ENCODE results near the gene MAGI2. TPM values are rescaled to one million over a fixed set of nuclear protein-coding genes. Genes with fewer than 3 reads are reported as not detected.

The MAGI2 gene
- total and polyA plus RNA-seq, 8 donors: 1.3 to 4.0 (median 2.0) TPM

GRCh38 chr7:79381921-79382320 lies 71.5 kb downstream of the MAGI2 start:
- Histone ChIP-seq H3K9me3 (no peaks in the 10 kb centered on the region), H3K4me3 (no peak overlapping the region), H3K36me3 (no peaks in the 10 kb centered on the region), H3K4me1 (no peaks in the 10 kb centered on the region), H3K27ac (no peak overlapping the region), H3K27me3 (no peaks in the 10 kb centered on the region)
- no peak for DNase-seq
- no peak for TF ChIP-seq CTCF (IDR thresholded peaks at IDR 0.05)
- intact Hi-C loops (cut with DNase I): no loop called here
- no peak for ATAC-seq
- no peak for FAIRE-seq

DNA sequence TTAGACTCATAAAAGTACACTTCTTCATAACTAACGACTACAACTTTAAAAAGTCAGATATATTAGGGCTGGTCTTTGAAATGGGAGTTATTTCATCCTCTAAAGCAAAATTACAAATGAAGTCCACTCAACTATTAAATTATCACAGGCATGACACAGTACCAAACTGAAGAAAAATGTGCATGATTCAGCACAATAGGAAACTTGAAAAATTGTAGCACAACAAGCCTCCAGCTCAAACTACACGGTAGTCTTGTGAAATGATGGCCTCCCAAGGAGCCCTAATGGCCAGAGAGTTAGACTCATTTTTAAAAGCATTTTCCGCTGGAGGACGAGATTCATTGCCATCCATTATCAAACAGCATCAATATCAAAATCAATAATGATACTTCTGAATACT lies 76.4 kb downstream of the MAGI2 start:
- ATAC-seq: no peak
- Histone ChIP-seq H3K9me3 (no peaks in the 10 kb centered on the region), H3K36me3 (no peaks in the 10 kb centered on the region), H3K4me1 (no peaks in the 10 kb centered on the region), H3K27me3 (no peaks in the 10 kb centered on the region), H3K4me3 (no peak overlapping the region), H3K27ac (no peak overlapping the region)
- 40 to 47% methylated on average over 4 of the region's 4 CpGs for WGBS, 2 donors
- intact Hi-C loops (cut with DNase I): no loop called here
- no peak for DNase-seq
- TF ChIP-seq CTCF (IDR thresholded peaks at IDR 0.05): no peak
- no peak for FAIRE-seq

DNA sequence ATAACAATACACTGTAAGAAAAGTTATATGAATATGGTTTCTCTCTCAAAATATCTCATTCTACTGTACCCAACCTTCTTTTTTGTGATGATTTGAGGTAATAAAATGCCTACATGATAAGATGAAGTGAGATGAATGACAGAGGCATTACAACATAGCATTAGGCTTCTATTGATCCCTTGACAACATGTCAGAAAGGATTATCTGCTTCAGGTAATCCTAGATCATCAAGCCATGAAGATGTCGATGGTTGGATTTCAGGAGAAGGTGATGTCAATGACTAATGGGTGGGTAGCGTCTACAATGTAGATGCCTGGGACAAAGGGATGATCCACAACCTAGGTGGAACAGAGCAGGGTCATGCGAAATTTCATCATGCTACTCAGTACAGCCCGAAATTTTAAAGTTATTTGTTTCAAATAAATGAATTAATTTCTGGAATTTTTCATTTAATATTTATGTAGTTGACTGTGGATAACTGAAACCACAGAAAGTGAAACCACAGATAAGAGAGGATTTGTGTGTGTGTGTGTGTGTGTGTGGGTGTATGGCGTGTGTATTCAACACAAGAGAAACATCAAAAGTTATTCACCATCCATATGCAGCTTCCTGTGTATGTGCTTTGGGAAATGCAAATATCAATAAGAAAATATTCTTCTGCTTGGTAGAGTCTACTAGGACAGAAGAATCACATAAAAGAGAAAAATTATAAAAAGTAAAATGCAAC lies 77.0 kb downstream of the MAGI2 start:
- H3K9me3 ChIP-seq: no peaks in the 10 kb centered on the region
- intact Hi-C loops (cut with DNase I): no loop called here
- H3K4me1 ChIP-seq: no peaks in the 10 kb centered on the region
- no peak overlapping the region for H3K27ac ChIP-seq
- ATAC-seq (no peak), DNase-seq (no peak), FAIRE-seq (no peak)
- no peak for TF ChIP-seq CTCF (IDR thresholded peaks at IDR 0.05)
- no peak overlapping the region for H3K4me3 ChIP-seq
- H3K27me3 ChIP-seq: no peaks in the 10 kb centered on the region
- H3K36me3 ChIP-seq: no peaks in the 10 kb centered on the region
- 55 to 68% methylated on average over 5 of the region's 5 CpGs for WGBS, 2 donors

- FAIRE-seq (no peak), ATAC-seq (no peak), DNase-seq (no peak)
- 41 to 49% methylated on average over 2 of the region's 2 CpGs for WGBS, 2 donors
- Histone ChIP-seq H3K9me3 (no peaks in the 10 kb centered on the region), H3K4me1 (no peaks in the 10 kb centered on the region), H3K27me3 (no peaks in the 10 kb centered on the region), H3K27ac (no peak overlapping the region), H3K36me3 (no peaks in the 10 kb centered on the region), H3K4me3 (no peak overlapping the region)
- no peak for TF ChIP-seq CTCF (IDR thresholded peaks at IDR 0.05)
- intact Hi-C loops (cut with DNase I): no loop called here
Measured at GRCh38 chr7:79361214-79361613, 92.3 kb downstream of the MAGI2 start.

DNA sequence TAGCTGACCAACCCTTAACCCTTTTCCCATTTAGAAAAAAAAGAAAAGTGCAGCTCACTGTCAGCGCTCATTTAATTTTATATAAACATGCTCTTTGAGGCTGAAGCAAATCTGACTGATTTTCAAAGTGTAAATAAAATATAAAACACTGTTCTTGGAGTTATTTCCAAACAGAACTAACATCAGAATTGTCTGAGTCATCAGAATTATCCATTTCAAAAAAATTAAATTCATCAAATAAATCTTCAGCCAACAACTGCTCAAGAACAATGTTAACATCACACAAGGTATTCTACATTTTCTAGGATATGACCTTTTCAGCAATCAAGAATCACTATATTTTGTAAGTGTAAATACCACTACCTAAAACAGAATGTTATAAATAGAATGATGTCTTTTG lies 93.6 kb downstream of the MAGI2 start:
- TF ChIP-seq CTCF (IDR thresholded peaks at IDR 0.05): no peak
- Histone ChIP-seq H3K27ac (no peak overlapping the region), H3K9me3 (no peaks in the 10 kb centered on the region), H3K4me1 (no peaks in the 10 kb centered on the region), H3K27me3 (no peaks in the 10 kb centered on the region), H3K4me3 (no peak overlapping the region), H3K36me3 (no peaks in the 10 kb centered on the region)
- ATAC-seq: no peak
- FAIRE-seq: no peak
- no peak for DNase-seq
- 71 to 89% methylated on average over 1 of the region's 1 CpG for WGBS, 2 donors
- intact Hi-C loops (cut with DNase I): no loop called here

All from pancreas (tissue), 10 donors.